ENCODE measurements around the gene ETNK1. TPM values are rescaled to one million over a fixed set of nuclear protein-coding genes. Genes with fewer than 3 reads are reported as not detected.
A peak's percentile ranks its signal among the peaks of the same experiment; 100 is the strongest.
"Not testable (repeated sequence)": the region's sequence is repeated elsewhere in the genome, so short reads cannot be mapped to it uniquely, and the experiment has no call there.

ETNK1 gene
- total RNA-seq, 1 donor, result 37.6 TPM

GRCh38 chr12:22691319-22691718, 66.3 kb downstream of the ETNK1 start:
- no peak for TF ChIP-seq CTCF (IDR thresholded peaks at IDR 0.05; ENCODE audit: insufficient read depth, low read length)
- no peak overlapping the region for H3K4me3 ChIP-seq (ENCODE audit: low read depth, low read length)
- DNase-seq (ENCODE audit: low read depth), result no peak

GRCh38 chr12:22692467-22692866, 67.5 kb downstream of the ETNK1 start:
- H3K4me3 ChIP-seq (ENCODE audit: low read depth, low read length); DNase-seq (ENCODE audit: low read depth): not testable (repeated sequence)

- DNase-seq (ENCODE audit: low read depth), result no peak
- no peak overlapping the region for H3K4me3 ChIP-seq (ENCODE audit: low read depth, low read length)
- TF ChIP-seq CTCF (IDR thresholded peaks at IDR 0.05; ENCODE audit: insufficient read depth, low read length), result no peak
Measured at GRCh38 chr12:22692964-22693555, 68.1 kb downstream of the ETNK1 start.

GRCh38 chr12:22698576-22698975, 73.6 kb downstream of the ETNK1 start:
- H3K4me3 ChIP-seq (ENCODE audit: low read depth, low read length), result no peak overlapping the region
- DNase-seq (ENCODE audit: low read depth), result no peak
- no peak for TF ChIP-seq CTCF (IDR thresholded peaks at IDR 0.05; ENCODE audit: insufficient read depth, low read length)

- H3K4me3 ChIP-seq (ENCODE audit: low read depth, low read length); DNase-seq (ENCODE audit: low read depth): not testable (repeated sequence)
Measured at GRCh38 chr12:22699705-22700104, 74.7 kb downstream of the ETNK1 start.

GRCh38 chr12:22700106-22700505, 75.1 kb downstream of the ETNK1 start:
- no peak overlapping the region for H3K4me3 ChIP-seq (ENCODE audit: low read depth, low read length)
- peak; percentile 60 for DNase-seq (ENCODE audit: low read depth)
- no peak for TF ChIP-seq CTCF (IDR thresholded peaks at IDR 0.05; ENCODE audit: insufficient read depth, low read length)

GRCh38 chr12:22701216-22701809, 76.3 kb downstream of the ETNK1 start:
- H3K4me3 ChIP-seq (ENCODE audit: low read depth, low read length); DNase-seq (ENCODE audit: low read depth): not testable (repeated sequence)

- DNase-seq (ENCODE audit: low read depth), result peak; percentile 27
- H3K4me3 ChIP-seq (ENCODE audit: low read depth, low read length), result no peak overlapping the region
- no peak for TF ChIP-seq CTCF (IDR thresholded peaks at IDR 0.05; ENCODE audit: insufficient read depth, low read length)
Measured at GRCh38 chr12:22702690-22703089, 77.7 kb downstream of the ETNK1 start.
